Liver (tissue), 9 donors: Measurements from ENCODE around the gene SIRT4. TPM values are rescaled to one million over a fixed set of nuclear protein-coding genes. Genes with fewer than 3 reads are reported as not detected.

Source experiments
- DNase-seq: peaks from one replicate; pipeline ENCODE4 v3.0.0-alpha.2; 2017; ENCODE audit warnings: low spot score
- H3K27ac ChIP-seq, 2 donors: one replicate each; pipeline ENCODE4 v1.7.0; 2013; ENCODE audit warnings: inconsistent platforms in 2 of 2, low read length in 2 of 2, control low read depth in 1 of 2, low read depth in 1 of 2, mild to moderate bottlenecking in 1 of 2
- H3K27me3 ChIP-seq, 4 donors: one replicate each; pipeline versions ENCODE4 v1.6.1 to v1.7.0; 2013; ENCODE audit warnings: low read length in 3 of 4, inconsistent platforms in 1 of 4, mild to moderate bottlenecking in 1 of 4, moderate library complexity in 1 of 4; ENCODE audit not compliant: control insufficient read depth in 4 of 4, insufficient read depth in 4 of 4
- H3K36me3 ChIP-seq, 4 donors: one replicate each; pipeline versions ENCODE4 v1.6.1 to v1.7.0; 2013; ENCODE audit warnings: low read length in 3 of 4, mild to moderate bottlenecking in 3 of 4, low read depth in 1 of 4, moderate library complexity in 1 of 4; ENCODE audit not compliant: control insufficient read depth in 4 of 4, insufficient read depth in 3 of 4
- H3K4me1 ChIP-seq, 4 donors: one replicate each; pipeline versions ENCODE4 v1.6.1 to v1.7.0; 2013; ENCODE audit warnings: low read length in 3 of 4, mild to moderate bottlenecking in 3 of 4, moderate library complexity in 1 of 4; ENCODE audit not compliant: control insufficient read depth in 4 of 4, insufficient read depth in 4 of 4
- H3K4me3 ChIP-seq, 3 donors: one replicate each; pipeline versions ENCODE4 v1.6.1 to v1.7.0; 2013; ENCODE audit warnings: low read length in 3 of 3, control low read depth in 1 of 3, low read depth in 1 of 3, mild to moderate bottlenecking in 1 of 3
- H3K9ac ChIP-seq, 2 donors: one replicate each; pipeline ENCODE4 v1.7.0; 2013; ENCODE audit warnings: low read length in 2 of 2, mild to moderate bottlenecking in 2 of 2, moderate library complexity in 2 of 2, control low read depth in 1 of 2, low read depth in 1 of 2
- H3K9me3 ChIP-seq, 4 donors: one replicate each; pipeline versions ENCODE4 v1.6.1 to v1.7.0; 2013; ENCODE audit warnings: low read length in 3 of 4; ENCODE audit not compliant: control insufficient read depth in 4 of 4
- FOXA2 ChIP-seq: IDR thresholded peaks from 2 replicates; pipeline ENCODE4 v1.6.1; 2016; ENCODE audit warnings: antibody characterized with exemption
- GABPA ChIP-seq, 2 donors: IDR thresholded peaks in 1 of 2; conservative IDR thresholded peaks in 1 of 2; 2 replicates each; pipeline ENCODE4 v1.6.1; 2016; ENCODE audit warnings: antibody characterized with exemption in 2 of 2, mild to moderate bottlenecking in 1 of 2, moderate library complexity in 1 of 2
- HNF4A ChIP-seq, 2 donors: conservative IDR thresholded peaks; 2 replicates each; pipeline ENCODE4 v1.6.1; 2016; ENCODE audit warnings: antibody characterized with exemption in 2 of 2, mild to moderate bottlenecking in 2 of 2
- HNF4G ChIP-seq: IDR thresholded peaks from 2 replicates; pipeline ENCODE4 v1.6.1; 2016; ENCODE audit warnings: antibody characterized with exemption
- RAD21 ChIP-seq, 2 donors: IDR thresholded peaks; 2 replicates each; pipeline ENCODE4 v1.6.1; 2016; ENCODE audit warnings: antibody characterized with exemption in 2 of 2, mild to moderate bottlenecking in 2 of 2
- RXRA ChIP-seq, 2 donors: IDR thresholded peaks; 2 replicates each; pipeline ENCODE4 v1.6.1; 2017 to 2018; ENCODE audit warnings: antibody characterized with exemption in 2 of 2, mild to moderate bottlenecking in 1 of 2
- YY1 ChIP-seq: IDR thresholded peaks from 2 replicates; pipeline ENCODE4 v1.6.1; 2016; ENCODE audit warnings: antibody characterized with exemption, mild to moderate bottlenecking
- WGBS: extraction: QIAGEN DNeasy Blood & Tissue Kit; methylation state at CpG from one replicate; pipeline ENCODE4 v1.1.7; 2013; 5-methylcytosine and 5-hydroxymethylcytosine counted together
- polyA plus RNA-seq, 2 donors: library from polyadenylated mRNA; stranded (reverse) in 1 of 2; unstranded in 1 of 2; fragments of 200-250 nt in 1 of 2; fragments of >200 nt in 1 of 2; fragmentation: Nextera tagmentation in 1 of 2; extraction: Ambion mirVana in 1 of 2; gene quantifications; one replicate each; pipeline versions ENCODE4 v1.2.1 to v1.2.3, GENCODE V29; 2013 to 2015
- total RNA-seq, 2 donors: library from RNA; depleted of rRNA; stranded (reverse); fragments of >200 nt; gene quantifications; one replicate each; pipeline ENCODE4 v1.2.3, GENCODE V29; 2014
- TF ChIP-seq, protein P1 (sequence below): IDR thresholded peaks from 2 replicates; pipeline ENCODE4 v1.6.1; 2016; ENCODE audit warnings: antibody characterized with exemption, mild to moderate bottlenecking
- TF ChIP-seq, protein P2 (sequence below): IDR thresholded peaks from 2 replicates; pipeline ENCODE4 v1.6.1; 2016; ENCODE audit warnings: antibody characterized with exemption
- donor health status: healthy.
- donor health status: healthy.
- donor health status: healthy.
- donor health status: healthy.
- donor health status: healthy.

Gene SIRT4
- total and polyA plus RNA-seq, 4 donors, result 1.6 to 4.2 (median 1.9) TPM

DNA sequence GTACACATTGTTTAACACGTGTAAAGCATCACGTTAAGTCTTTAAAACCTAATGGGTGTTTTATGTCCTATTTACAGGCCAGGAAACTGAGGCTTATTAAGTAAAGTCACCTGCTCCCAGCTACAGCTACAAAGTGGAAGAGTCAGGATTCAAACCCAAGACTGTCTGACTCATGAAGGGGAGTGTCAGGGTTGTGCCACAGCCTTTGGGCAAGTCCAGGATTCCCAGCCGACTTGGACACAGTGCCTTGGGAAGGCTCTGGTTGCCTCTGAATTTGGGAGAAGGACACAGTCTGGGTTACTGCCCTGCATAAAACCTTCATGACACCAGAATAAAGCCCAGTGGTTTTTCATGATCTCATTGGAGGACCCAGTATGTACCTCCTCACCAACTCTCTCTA lies 17.7 kb upstream of the SIRT4 start (continued):
- TF ChIP-seq, protein P1, sequence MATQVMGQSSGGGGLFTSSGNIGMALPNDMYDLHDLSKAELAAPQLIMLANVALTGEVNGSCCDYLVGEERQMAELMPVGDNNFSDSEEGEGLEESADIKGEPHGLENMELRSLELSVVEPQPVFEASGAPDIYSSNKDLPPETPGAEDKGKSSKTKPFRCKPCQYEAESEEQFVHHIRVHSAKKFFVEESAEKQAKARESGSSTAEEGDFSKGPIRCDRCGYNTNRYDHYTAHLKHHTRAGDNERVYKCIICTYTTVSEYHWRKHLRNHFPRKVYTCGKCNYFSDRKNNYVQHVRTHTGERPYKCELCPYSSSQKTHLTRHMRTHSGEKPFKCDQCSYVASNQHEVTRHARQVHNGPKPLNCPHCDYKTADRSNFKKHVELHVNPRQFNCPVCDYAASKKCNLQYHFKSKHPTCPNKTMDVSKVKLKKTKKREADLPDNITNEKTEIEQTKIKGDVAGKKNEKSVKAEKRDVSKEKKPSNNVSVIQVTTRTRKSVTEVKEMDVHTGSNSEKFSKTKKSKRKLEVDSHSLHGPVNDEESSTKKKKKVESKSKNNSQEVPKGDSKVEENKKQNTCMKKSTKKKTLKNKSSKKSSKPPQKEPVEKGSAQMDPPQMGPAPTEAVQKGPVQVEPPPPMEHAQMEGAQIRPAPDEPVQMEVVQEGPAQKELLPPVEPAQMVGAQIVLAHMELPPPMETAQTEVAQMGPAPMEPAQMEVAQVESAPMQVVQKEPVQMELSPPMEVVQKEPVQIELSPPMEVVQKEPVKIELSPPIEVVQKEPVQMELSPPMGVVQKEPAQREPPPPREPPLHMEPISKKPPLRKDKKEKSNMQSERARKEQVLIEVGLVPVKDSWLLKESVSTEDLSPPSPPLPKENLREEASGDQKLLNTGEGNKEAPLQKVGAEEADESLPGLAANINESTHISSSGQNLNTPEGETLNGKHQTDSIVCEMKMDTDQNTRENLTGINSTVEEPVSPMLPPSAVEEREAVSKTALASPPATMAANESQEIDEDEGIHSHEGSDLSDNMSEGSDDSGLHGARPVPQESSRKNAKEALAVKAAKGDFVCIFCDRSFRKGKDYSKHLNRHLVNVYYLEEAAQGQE, result no peak

DNA sequence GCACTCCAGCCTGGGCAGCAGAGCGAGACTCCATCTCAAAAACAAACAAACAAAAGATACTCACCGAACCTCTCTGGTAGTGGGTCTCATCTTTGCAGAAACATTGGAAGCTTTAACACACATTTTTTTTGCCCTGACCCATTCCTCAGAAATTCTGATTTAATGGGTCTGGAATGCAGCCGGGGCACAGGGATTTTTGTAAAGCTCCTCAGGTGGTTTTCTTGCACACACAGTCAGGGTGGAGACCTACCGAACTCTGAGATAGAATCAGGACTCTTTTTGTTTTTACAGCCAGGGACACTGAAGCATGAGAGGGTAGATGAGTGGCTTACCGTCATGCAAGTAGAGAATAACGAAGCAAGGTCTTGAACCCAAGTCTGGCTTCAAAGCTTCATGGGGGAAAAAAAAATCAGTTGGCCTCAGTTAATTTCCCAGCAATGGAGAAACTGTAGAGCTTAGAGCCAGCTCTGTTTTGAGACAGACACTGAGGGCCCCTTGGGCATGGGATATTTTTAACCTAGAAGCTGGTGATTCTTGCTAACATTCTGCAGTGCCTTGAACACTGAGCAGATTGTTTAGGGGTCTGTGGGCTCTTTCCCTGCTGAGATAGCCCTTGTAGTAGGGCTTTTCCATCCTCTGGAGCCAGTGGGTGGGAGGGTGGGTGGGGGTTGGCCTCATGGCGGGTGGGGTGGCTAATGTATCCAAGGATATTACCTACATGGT lies 15.2 kb upstream of the SIRT4 start:
- no peaks in the 10 kb centered on the region for H3K36me3 ChIP-seq
- no peak overlapping the region for H3K9ac ChIP-seq
- no peak overlapping the region for H3K27ac ChIP-seq
- TF ChIP-seq, protein P1, result no peak
- no peak for TF ChIP-seq HNF4G
- TF ChIP-seq RXRA (IDR thresholded peaks at IDR 0.05), result no peak
- TF ChIP-seq YY1, result no peak
- TF ChIP-seq, protein P2, sequence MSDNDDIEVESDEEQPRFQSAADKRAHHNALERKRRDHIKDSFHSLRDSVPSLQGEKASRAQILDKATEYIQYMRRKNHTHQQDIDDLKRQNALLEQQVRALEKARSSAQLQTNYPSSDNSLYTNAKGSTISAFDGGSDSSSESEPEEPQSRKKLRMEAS, result no peak
- no peak for TF ChIP-seq GABPA (IDR thresholded peaks at IDR 0.05 in 1 of 2, conservative IDR thresholded peaks at IDR 0.05 in 1 of 2)
- no peak for DNase-seq
- 85% methylated on average over 7 of the region's 7 CpGs for WGBS
- no peaks in the 10 kb centered on the region for H3K27me3 ChIP-seq
- no peaks in the 10 kb centered on the region for H3K9me3 ChIP-seq
- H3K4me3 ChIP-seq, result no peak overlapping the region
- H3K4me1 ChIP-seq, result peaks cover 0 to 8% (median 4%) of the 10 kb centered on the region in 4 donors

DNA sequence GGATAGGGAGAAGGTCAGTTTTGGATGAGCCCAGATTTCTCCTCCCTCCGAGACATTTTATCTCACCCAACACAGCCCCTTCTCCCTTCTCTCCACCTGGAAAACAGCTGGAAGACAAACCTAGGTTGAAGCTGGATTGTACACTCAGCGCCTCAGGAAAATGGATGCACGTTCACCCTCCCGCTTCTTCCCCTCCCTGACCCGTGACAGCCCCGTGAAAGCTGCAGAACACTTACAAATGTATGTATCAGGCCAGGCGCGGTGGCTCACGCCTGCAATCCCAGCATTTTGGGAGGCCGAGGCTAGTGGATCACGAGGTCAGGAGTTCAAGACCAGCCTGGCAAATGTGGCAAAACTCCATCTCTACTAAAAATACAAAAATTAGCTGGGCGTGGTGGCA lies 14.6 kb upstream of the SIRT4 start:
- peaks cover 0 to 8% (median 4%) of the 10 kb centered on the region in 4 donors for H3K4me1 ChIP-seq
- H3K27me3 ChIP-seq, result no peaks in the 10 kb centered on the region
- H3K27ac ChIP-seq, result no peak overlapping the region
- no peaks in the 10 kb centered on the region for H3K36me3 ChIP-seq
- no peak overlapping the region for H3K4me3 ChIP-seq
- H3K9me3 ChIP-seq, result no peaks in the 10 kb centered on the region
- no peak overlapping the region for H3K9ac ChIP-seq
- TF ChIP-seq RXRA (IDR thresholded peaks at IDR 0.05), result no peak
- no peak for TF ChIP-seq FOXA2
- no peak for TF ChIP-seq RAD21 (IDR thresholded peaks at IDR 0.05)
- TF ChIP-seq YY1, result no peak
- no peak for TF ChIP-seq GABPA (IDR thresholded peaks at IDR 0.05 in 1 of 2, conservative IDR thresholded peaks at IDR 0.05 in 1 of 2)
- no peak for TF ChIP-seq HNF4A (conservative IDR thresholded peaks at IDR 0.05)
- 90% methylated on average over 12 of the region's 12 CpGs for WGBS
- no peak for DNase-seq
